Activated CD8-positive, alpha-beta memory T cell treated with anti-CD3 and anti-CD28 coated beads, Interleukin-2, amount 50 U/mL, for 4 hours (primary cell): Measurements from ENCODE around the gene GGT7.
"Not testable (repeated sequence)": the region's sequence is repeated elsewhere in the genome, so short reads cannot be mapped to it uniquely, and the experiment has no call there.

Experiments used
- DNase-seq: peaks from one replicate; pipeline ENCODE4 v3.0.0-alpha.2; 2020

GGT7 gene, protein sequence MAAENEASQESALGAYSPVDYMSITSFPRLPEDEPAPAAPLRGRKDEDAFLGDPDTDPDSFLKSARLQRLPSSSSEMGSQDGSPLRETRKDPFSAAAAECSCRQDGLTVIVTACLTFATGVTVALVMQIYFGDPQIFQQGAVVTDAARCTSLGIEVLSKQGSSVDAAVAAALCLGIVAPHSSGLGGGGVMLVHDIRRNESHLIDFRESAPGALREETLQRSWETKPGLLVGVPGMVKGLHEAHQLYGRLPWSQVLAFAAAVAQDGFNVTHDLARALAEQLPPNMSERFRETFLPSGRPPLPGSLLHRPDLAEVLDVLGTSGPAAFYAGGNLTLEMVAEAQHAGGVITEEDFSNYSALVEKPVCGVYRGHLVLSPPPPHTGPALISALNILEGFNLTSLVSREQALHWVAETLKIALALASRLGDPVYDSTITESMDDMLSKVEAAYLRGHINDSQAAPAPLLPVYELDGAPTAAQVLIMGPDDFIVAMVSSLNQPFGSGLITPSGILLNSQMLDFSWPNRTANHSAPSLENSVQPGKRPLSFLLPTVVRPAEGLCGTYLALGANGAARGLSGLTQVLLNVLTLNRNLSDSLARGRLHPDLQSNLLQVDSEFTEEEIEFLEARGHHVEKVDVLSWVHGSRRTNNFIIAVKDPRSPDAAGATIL

GRCh38 chr20:34872622-34873224, at the start of gene GGT7:
Gene GGT7, minus strand, starts transcription at chr20:34872856. Its CDS starts 41 bp downstream, at chr20:34872815.
- DNase-seq = peak; percentile 90

DNA sequence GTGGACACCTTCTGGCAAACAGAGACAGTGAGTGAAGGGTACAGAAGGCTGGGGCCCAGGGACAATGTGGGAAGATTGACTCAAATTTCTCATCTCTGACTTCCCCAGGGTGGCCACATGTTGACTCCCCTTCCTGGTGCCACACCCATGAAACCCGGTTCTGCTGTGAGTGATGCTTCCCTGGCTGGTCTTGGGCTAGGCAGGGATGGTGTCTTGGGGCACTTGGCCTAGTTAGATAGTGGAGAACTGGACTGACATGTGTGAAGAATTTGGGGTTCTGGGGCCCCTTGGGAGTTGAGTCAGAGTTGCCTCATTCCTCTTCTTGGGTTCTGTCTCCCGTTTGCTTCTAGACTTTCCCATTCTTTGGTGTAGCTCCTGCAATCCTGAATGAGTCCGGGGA, 48.8 kb upstream of the GGT7 start:
- no peak for DNase-seq

GRCh38 chr20:34920055-34920454, 47.4 kb upstream of the GGT7 start:
- DNase-seq = no peak

GRCh38 chr20:34916774-34917354, 44.2 kb upstream of the GGT7 start:
- no peak for DNase-seq

DNA sequence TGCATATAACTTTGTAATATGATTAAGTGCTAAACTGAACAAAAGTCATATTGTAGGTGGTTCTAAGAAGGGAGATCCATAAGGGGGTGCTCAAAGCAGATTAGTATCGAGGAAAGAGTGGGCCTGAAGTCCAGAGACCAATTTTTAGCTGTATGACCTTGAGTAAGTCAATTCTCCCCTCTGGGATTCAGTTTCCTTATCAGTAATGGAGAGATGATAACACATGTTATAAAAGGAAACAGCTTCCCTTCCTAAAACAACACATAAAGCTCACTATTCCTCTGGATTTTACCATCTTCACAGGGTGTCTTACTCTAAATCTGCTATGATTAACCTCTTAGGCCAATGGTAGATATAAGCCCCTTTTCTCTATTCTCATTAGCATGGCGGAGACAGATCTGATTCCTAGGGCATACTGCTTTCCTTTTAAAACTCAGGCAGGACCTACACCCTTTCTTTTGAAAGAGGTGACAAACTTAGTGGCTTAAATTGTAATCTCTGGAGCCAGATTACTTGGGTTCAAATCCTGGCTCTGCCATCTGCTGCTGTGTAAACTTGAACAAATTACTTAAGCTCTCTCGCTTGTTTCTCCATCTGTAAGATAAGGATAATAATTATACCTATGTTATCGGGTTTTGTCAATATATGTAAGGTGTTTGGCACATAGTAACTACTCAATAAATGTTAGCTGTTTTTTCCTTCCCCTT, 43.2 kb upstream of the GGT7 start:
- no peak for DNase-seq

GRCh38 chr20:34915131-34915530, 42.5 kb upstream of the GGT7 start:
- DNase-seq = no peak

GRCh38 chr20:34907616-34908469, 35.2 kb upstream of the GGT7 start:
- no peak for DNase-seq

DNA sequence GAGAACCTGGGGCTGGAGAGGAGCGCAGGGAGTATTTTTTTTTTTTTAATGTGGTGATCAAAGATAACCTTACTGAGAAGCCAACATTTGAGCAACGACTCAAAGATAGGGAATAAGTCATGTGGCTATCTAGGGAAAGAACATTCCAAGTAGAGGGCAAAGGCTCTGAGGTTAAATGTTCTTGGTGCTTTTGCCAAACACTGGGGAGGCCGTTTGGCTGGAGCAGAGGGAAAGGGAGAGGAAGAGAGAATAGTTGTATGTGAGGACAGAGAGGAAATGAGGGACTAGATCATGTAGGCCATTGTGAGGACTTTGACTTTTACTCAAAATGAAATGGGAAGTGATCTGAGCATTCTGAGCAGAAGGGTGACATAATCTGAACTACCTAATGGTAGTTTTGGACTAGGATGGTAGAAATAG, 31.6 kb upstream of the GGT7 start:
- DNase-seq = no peak

DNA sequence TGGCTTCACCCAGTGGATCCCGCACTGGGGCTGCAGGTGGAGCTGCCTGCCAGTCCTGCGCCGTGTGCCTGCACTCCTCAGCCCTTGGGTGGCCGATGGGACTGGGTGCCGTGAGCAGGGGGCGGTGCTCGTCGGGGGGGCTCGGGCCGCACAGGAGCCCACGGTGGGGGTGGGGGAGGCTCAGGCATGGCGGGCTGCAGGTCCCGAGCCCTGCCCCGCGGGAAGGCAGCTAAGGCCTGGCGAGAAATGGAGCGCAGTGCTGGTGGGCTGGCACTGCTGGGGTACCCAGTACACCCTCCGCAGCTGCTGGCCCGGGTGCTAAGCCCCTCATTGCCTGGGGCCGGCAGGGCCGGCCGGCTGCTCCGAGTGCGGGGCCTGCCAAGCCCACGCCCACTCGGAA, 26.1 kb upstream of the GGT7 start:
- DNase-seq = not testable (repeated sequence)

DNA sequence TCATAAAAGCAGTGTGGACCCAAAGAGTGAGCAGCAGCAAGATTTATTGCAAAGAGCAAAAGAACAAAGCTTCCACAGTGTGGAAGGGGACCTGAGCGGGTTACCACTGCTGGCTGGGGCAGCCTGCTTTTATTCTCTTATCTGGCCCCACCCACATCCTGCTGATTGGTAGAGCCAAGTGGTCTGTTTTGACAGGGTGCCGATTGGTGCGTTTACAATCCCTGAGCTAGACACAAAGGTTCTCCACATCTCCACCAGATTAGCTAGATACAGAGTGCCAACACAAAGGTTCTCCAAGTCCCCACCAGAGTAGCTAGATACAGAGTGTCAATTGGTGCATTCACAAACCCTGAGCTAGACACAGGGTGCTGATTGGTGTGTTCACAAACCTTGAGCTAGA, 25.5 kb upstream of the GGT7 start:
- not testable (repeated sequence) for DNase-seq

DNA sequence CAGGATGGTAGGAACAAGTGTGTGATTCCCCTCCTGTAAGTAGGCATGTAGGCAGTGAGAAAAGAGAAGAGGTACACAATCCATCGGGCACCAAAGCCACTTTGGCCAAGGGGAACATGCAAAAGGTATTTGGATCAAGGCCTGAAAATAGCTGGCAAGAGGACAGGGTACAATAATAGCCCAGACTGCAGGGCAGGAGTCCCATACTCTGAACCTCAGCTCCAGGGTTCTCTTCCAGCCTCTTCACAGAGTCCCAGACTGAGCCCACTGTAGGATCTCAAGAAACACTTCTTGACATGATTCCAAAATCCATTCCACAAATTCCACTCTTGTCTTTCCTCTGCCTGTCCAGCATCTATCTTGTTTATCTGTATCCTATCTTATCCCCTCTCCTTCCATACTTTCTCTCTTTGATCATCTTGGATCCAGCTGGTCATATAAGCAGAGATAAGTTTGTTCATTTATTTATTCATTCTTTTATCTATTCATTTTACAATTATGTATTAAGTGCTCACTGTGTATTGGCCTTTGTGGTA, 23.5 kb upstream of the GGT7 start:
- no peak for DNase-seq

- DNase-seq = no peak
Observed at GRCh38 chr20:34895465-34895864, 22.8 kb upstream of the GGT7 start.

DNA sequence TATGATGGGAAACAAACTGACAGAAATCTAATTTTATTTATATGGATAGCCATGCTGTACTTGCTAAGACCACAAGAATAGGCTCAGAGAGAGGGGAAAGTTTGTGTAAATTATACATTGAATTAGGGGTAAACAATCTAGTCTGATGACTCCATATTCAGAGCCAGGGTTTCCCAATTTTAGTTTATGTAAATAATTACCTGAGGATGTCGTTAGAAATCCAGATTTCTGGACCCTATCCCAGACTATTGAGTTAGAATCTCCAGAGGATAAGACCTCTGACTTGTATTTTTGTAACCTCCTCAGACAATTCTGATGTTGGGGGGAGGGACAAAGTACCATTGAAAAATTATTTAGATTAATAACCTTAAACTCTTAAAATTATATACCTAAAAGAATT, 22.1 kb upstream of the GGT7 start:
- no peak for DNase-seq

- no peak for DNase-seq
Observed at GRCh38 chr20:34892671-34893070, 20.0 kb upstream of the GGT7 start.

GRCh38 chr20:34891166-34892062, 18.8 kb upstream of the GGT7 start:
- no peak for DNase-seq

DNA sequence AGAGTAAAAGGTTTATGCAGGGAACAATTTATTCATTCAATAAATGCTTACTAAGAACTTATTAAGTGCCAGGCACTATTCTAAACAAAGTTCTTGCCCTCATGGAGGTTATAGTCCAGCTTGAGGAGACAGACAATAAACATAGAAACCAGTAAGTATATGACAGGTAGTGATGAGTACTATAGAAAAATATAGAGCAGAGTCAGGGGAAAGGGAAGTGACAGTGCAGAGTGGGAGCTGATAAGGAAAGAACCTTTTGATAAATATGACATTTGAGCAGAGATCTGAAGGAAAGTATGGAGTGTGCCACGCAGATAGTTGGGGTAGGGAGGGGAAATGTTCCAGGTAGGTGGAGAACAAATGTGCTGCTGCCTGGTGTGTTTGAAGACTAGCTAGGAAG, 15.8 kb upstream of the GGT7 start:
- no peak for DNase-seq

GRCh38 chr20:34887023-34887422, 14.4 kb upstream of the GGT7 start:
- DNase-seq = no peak

GRCh38 chr20:34886122-34886521, 13.5 kb upstream of the GGT7 start:
- DNase-seq = no peak

GRCh38 chr20:34884260-34884659, 11.6 kb upstream of the GGT7 start:
- no peak for DNase-seq

DNA sequence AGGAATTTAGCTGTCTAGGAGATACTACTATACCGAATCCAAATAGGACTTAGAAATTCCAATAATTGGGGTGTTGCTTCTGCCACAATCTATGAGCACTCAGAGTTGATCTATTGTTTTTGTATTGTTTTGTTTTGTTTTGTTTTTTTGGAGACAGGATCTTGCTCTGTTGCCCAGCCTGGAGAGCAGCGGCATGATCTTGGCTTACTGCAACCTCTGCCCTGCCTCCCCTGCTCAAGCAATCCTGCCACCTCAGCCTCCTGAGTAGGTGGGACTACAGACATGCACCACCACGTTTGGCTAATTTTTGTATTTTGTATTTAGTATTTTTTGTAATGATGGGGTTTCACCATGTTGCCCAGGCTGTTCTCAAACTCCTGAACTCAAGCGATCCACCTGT, 11.2 kb upstream of the GGT7 start:
- no peak for DNase-seq
